Muscle of leg (tissue), 11 donors: ENCODE results near the gene VSTM2B. TPM values are rescaled to one million over a fixed set of nuclear protein-coding genes. Genes with fewer than 3 reads are reported as not detected.

ENCODE experiments used
- DNase-seq: peaks from one replicate; pipeline ENCODE4 v3.0.0; 2013
- H3K27ac ChIP-seq: one replicate; pipeline ENCODE4 v1.5.1; 2013; ENCODE audit warnings: mild to moderate bottlenecking, low read length, control low read depth
- H3K27me3 ChIP-seq: one replicate; pipeline ENCODE4 v1.6.1; 2013; ENCODE audit warnings: low read length; ENCODE audit not compliant: control insufficient read depth, insufficient read depth
- H3K36me3 ChIP-seq: one replicate; pipeline ENCODE4 v1.6.1; 2013; ENCODE audit warnings: low read length; ENCODE audit not compliant: control insufficient read depth, insufficient read depth
- H3K4me1 ChIP-seq: one replicate; pipeline ENCODE4 v1.6.1; 2013; ENCODE audit warnings: low read length; ENCODE audit not compliant: control insufficient read depth, insufficient read depth
- H3K4me3 ChIP-seq: one replicate; pipeline ENCODE4 v1.5.1; 2013; ENCODE audit warnings: low read length, control low read depth
- H3K9me3 ChIP-seq: replicated peaks from 2 replicates; pipeline ENCODE4 v1.6.1; 2013; ENCODE audit warnings: low read depth, low read length; ENCODE audit not compliant: control insufficient read depth
- WGBS: methylation state at CpG from one replicate; pipeline ENCODE4 v1.1.5; 2013; ENCODE audit warnings: missing lambda C conversion rate; ENCODE audit not compliant: insufficient coverage; 5-methylcytosine and 5-hydroxymethylcytosine counted together
- polyA plus RNA-seq, 8 donors: library from polyadenylated mRNA; unstranded; fragments of 120-200 nt; gene quantifications; one replicate each; pipeline versions ENCODE4 v1.2.1 to v1.2.3, GENCODE V29; 2013; ENCODE audit warnings: inconsistent platforms in 1 of 8, low replicate concordance in 1 of 8; ENCODE audit not compliant: insufficient read length in 8 of 8, insufficient read depth in 1 of 8
- total RNA-seq: library from RNA; stranded (reverse); fragments of 120-200 nt; gene quantifications from one replicate; pipeline ENCODE4 v1.2.4, GENCODE V29; 2013

The VSTM2B gene
- total and polyA plus RNA-seq, 9 donors, result 0.09 to 0.28 (median 0.15) TPM; not detected in 3

- DNase-seq, result no peak
- Histone ChIP-seq H3K9me3 (no peaks in the 10 kb centered on the region), H3K4me3 (no peak overlapping the region), H3K36me3 (no peaks in the 10 kb centered on the region), H3K27me3 (peaks cover 87% of the 10 kb centered on the region), H3K4me1 (peaks cover 34% of the 10 kb centered on the region), H3K27ac (no peak overlapping the region)
- WGBS, result 1% methylated on average over 95 of the region's 100 CpGs
Measured at GRCh38 chr19:29529646-29530539, 4.1 kb downstream of the VSTM2B start.

GRCh38 chr19:29530540-29531457 is 5.0 kb downstream of the VSTM2B start:
- no peak for DNase-seq
- H3K27me3 ChIP-seq, result peaks cover 83% of the 10 kb centered on the region
- H3K9me3 ChIP-seq, result no peaks in the 10 kb centered on the region
- H3K36me3 ChIP-seq, result no peaks in the 10 kb centered on the region
- no peak overlapping the region for H3K4me3 ChIP-seq
- no peak overlapping the region for H3K27ac ChIP-seq
- 21% methylated on average over 11 of the region's 15 CpGs for WGBS
- peaks cover 30% of the 10 kb centered on the region for H3K4me1 ChIP-seq

- Histone ChIP-seq H3K36me3 (no peaks in the 10 kb centered on the region), H3K27me3 (peaks cover 79% of the 10 kb centered on the region), H3K4me1 (peaks cover 25% of the 10 kb centered on the region), H3K9me3 (no peaks in the 10 kb centered on the region), H3K27ac (no peak overlapping the region), H3K4me3 (no peak overlapping the region)
- 72% methylated on average over 4 of the region's 7 CpGs for WGBS
- DNase-seq, result no peak
Measured at GRCh38 chr19:29531458-29532025, 5.7 kb downstream of the VSTM2B start.

GRCh38 chr19:29532097-29532496 is 6.3 kb downstream of the VSTM2B start:
- DNase-seq, result no peak
- 83% methylated on average over 1 of the region's 8 CpGs for WGBS
- Histone ChIP-seq H3K27ac (no peak overlapping the region), H3K9me3 (no peaks in the 10 kb centered on the region), H3K36me3 (no peaks in the 10 kb centered on the region), H3K27me3 (peaks cover 74% of the 10 kb centered on the region), H3K4me1 (peaks cover 20% of the 10 kb centered on the region), H3K4me3 (no peak overlapping the region)

- no peak for DNase-seq
- no peaks in the 10 kb centered on the region for H3K9me3 ChIP-seq
- H3K27ac ChIP-seq, result no peak overlapping the region
- no peak overlapping the region for H3K4me3 ChIP-seq
- H3K27me3 ChIP-seq, result peaks cover 68% of the 10 kb centered on the region
- WGBS, result 77% methylated on average over 3 of the region's 3 CpGs
- H3K36me3 ChIP-seq, result no peaks in the 10 kb centered on the region
- peaks cover 18% of the 10 kb centered on the region for H3K4me1 ChIP-seq
Measured at GRCh38 chr19:29532956-29533355, 7.2 kb downstream of the VSTM2B start.

- no peaks in the 10 kb centered on the region for H3K9me3 ChIP-seq
- peaks cover 13% of the 10 kb centered on the region for H3K4me1 ChIP-seq
- WGBS, result 72% methylated on average over 10 of the region's 15 CpGs
- H3K27me3 ChIP-seq, result peaks cover 59% of the 10 kb centered on the region
- H3K27ac ChIP-seq, result no peak overlapping the region
- H3K4me3 ChIP-seq, result no peak overlapping the region
- H3K36me3 ChIP-seq, result no peaks in the 10 kb centered on the region
- no peak for DNase-seq
Measured at GRCh38 chr19:29533578-29534544, 8.1 kb downstream of the VSTM2B start.

- Histone ChIP-seq H3K4me3 (no peak overlapping the region), H3K27ac (no peak overlapping the region), H3K36me3 (no peaks in the 10 kb centered on the region), H3K27me3 (peaks cover 46% of the 10 kb centered on the region), H3K9me3 (no peaks in the 10 kb centered on the region), H3K4me1 (peaks cover 4% of the 10 kb centered on the region)
- WGBS, result 45% methylated on average over 18 of the region's 19 CpGs
- DNase-seq, result no peak
Measured at GRCh38 chr19:29535214-29535831, 9.5 kb downstream of the VSTM2B start.

GRCh38 chr19:29535984-29536508 is 10.3 kb downstream of the VSTM2B start:
- H3K36me3 ChIP-seq, result no peaks in the 10 kb centered on the region
- H3K9me3 ChIP-seq, result no peaks in the 10 kb centered on the region
- H3K4me3 ChIP-seq, result no peak overlapping the region
- 75% methylated on average over 2 of the region's 4 CpGs for WGBS
- no peak overlapping the region for H3K27ac ChIP-seq
- peaks cover 39% of the 10 kb centered on the region for H3K27me3 ChIP-seq
- no peaks in the 10 kb centered on the region for H3K4me1 ChIP-seq
- no peak for DNase-seq

GRCh38 chr19:29537181-29537580 is 11.4 kb downstream of the VSTM2B start:
- H3K9me3 ChIP-seq, result no peaks in the 10 kb centered on the region
- 48% methylated on average over 3 of the region's 7 CpGs for WGBS
- DNase-seq, result no peak
- no peaks in the 10 kb centered on the region for H3K4me1 ChIP-seq
- no peak overlapping the region for H3K4me3 ChIP-seq
- H3K27ac ChIP-seq, result no peak overlapping the region
- no peaks in the 10 kb centered on the region for H3K36me3 ChIP-seq
- peaks cover 28% of the 10 kb centered on the region for H3K27me3 ChIP-seq
